Measurements from ENCODE around the gene KIF26B.

The KIF26B gene

GRCh38 chr1:245245021-245245667 is 90.4 kb downstream of the KIF26B start:
- no peak for DNase-seq

DNA sequence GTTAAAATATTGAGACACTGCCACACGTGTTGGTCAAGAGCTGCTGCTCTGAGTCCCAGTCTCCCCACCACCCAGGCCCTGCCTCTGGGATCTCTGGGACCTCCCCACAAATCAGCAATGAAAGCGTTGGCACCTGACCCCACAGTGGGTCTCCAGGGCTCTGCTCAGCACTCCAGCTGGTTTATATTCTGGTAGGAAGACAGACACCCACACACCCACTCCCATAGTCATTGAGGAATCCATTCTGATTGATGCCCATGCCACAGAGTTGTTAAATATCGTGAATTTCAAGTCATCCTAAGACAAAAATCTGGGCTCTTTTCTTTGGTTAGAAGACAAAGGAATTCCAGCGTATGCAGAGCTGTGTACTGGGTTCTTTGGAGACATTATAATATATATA is 91.6 kb downstream of the KIF26B start:
- DNase-seq, result no peak

DNA sequence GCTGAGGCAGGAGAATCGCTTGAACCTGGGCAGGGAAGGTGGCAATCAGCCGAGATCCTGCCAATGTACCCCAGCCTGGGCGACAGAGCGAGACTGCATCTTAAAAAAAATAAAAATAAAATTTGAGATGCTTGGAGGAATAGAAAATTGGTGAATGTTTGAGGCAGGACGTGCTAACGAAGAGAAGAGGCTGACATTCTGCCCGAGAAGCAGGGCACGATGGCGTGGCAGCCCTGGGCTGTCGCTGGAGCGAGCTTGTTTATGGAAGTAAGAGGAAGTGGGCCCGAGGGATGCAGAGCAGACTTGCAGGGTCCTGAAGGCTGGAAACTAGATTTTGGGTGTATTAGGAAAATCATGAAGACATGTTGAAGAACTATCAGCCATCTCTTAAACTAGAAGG is 92.6 kb downstream of the KIF26B start:
- DNase-seq, result no peak

DNA sequence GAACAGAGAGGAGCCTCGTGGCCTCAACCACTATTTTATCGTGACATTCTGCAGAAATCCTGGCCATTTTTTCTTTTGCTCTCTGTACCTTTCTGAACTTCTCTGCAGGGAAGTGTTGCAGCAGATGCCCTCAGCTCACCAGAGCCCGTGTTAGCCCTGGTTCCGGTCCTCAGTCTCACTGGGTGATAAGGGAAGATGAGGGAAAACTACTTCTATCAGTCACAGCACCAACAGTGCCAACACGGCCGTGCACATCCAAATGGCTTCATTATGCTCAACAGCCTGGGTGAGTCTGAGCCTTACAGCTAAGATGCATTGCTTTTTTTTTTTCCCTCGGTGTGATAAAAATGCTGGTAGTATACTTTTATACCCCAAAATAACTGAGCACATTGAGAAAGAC is 93.0 kb downstream of the KIF26B start:
- DNase-seq, result no peak

- no peak for DNase-seq
These were observed 93.5 kb downstream of the KIF26B start for GRCh38 chr1:245248231-245248731.

- DNase-seq, result peak; percentile 77 to 79
These were observed 101.0 kb downstream of the KIF26B start for GRCh38 chr1:245255783-245256182.

- no peak for DNase-seq
These were observed 101.7 kb downstream of the KIF26B start for GRCh38 chr1:245256528-245256927.

DNA sequence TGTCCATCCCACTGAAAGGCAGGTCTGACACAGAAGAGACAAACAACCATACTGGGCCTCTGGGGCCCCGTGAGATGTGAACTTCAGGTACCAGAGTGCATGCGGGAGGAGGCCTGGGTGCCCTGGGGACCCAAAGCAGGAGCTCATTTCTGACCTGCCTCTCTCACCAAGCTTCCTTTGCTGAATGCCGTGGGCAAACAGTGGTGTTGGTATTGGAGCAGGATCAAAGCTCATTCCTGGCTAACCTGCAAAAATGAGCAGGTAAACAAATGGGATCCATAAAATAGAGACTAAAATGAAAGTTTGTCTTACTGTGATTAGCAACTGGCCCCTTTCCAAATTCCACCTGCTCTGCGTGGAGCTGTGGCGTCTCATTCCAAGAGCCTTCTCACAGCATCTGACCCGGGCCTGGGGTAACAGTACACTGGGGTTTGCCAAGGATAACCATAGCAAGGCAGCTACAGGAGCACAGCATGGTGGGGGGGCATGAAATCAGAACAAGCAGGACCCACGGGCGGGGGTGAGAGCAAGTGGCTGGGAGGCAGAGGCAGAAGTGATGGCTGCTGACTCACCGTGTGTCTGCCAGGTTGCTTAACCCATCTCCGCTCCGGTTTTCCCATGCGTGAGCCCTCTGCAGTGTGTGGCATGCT is 103.6 kb downstream of the KIF26B start:
- DNase-seq, result no peak

- peak in 1 of 2 experiments; percentile 11 for DNase-seq
These were observed 105.5 kb downstream of the KIF26B start for GRCh38 chr1:245260110-245260882.

GRCh38 chr1:245260883-245261282 is 106.1 kb downstream of the KIF26B start:
- no peak for DNase-seq

GRCh38 chr1:245261786-245262185 is 107.0 kb downstream of the KIF26B start:
- no peak for DNase-seq

DNA sequence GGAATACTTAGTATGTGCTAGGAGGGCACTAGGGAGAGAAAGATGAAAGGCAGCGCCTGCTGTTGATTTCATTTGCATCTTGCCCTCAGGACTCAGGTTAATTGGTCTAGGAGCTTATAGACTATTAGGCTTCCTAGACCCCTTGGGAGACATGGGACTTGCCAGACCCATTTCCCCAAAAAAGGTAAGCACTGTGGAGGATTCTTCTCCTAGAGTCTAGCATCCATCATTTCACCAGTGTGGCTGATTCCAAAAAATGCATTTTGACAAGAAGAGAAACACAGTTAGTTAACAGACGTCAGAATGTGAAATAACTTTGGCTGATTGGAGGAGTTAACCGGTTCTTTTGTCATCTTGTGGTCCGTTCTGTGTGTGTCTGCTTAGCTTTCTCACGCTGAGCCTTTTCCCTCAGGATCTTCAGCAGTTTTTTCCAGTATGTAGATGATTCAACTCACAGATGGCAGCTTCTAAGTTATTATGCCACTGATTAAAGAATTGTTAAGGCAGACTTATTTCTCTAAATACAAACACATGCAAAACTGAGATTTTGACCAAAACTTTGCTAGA is 108.8 kb downstream of the KIF26B start:
- no peak for DNase-seq

DNA sequence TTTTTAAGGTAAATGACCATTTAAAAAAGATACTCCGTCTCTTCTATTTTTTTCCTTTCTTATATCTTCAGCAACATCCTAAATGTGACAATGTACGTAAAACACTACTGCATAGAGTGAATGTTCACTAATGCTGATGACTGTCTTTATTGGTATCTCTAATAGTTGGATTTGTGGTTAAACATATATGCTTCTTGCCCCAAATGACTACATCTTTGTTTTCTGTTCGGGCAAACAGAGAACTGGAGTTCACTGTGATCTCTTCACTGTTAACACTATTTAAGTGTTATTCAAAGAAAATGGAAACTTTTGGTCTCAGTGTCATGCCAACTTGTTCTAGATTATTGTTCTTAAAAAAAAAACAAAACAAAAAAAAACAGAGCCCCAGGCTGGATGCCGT is 109.4 kb downstream of the KIF26B start:
- no peak for DNase-seq

- DNase-seq, result no peak
These were observed 111.3 kb downstream of the KIF26B start for GRCh38 chr1:245266105-245266504.

DNA sequence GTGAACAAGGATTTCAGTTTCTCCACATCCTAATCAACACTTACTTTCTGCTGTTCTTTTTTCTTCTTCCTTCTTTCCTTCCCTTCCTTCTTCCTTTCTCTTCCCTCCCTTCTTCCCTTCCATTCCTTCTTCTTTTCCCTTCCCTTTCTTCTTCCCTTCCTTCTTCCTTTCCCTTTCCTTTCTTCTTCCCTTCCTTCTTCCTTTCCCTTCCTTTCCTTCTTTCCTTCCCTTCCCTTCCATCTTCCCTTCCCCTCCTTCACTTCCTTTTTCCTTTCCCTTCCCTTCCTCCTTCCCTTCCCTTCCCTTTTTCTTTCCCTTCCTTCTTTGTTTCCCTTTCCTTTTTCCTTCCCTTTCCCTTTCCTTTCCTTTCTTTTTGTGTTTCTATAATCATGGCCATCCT is 115.3 kb downstream of the KIF26B start:
- DNase-seq, result no peak

GRCh38 chr1:245270972-245271371 is 116.2 kb downstream of the KIF26B start:
- no peak for DNase-seq

- DNase-seq, result no peak
These were observed 117.9 kb downstream of the KIF26B start for GRCh38 chr1:245272676-245273075.

DNA sequence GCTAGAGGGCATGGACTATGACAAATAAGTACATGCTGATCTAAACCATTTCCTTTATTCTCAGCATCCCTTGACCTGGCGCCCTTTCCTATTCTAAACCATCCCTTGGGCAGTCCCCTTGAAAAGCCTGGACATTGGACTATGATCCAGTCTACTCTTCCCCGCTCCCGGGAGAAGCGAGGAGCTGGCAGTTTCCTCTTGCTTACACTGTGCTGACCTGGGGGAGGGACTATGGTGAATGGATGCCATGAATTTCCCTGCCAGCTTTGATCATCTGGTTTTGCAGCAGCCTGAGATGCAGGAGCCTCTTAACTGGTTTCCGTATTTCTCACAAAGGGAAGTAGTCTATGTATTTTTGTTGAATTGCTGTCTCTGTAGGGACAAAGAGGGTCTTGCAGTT is 121.7 kb downstream of the KIF26B start:
- peak; percentile 20 to 31 for DNase-seq

- DNase-seq, result no peak
These were observed 122.5 kb downstream of the KIF26B start for GRCh38 chr1:245277276-245277675.

- DNase-seq, result no peak
These were observed 124.1 kb downstream of the KIF26B start for GRCh38 chr1:245278846-245279245.

- DNase-seq, result no peak
These were observed 124.6 kb downstream of the KIF26B start for GRCh38 chr1:245279346-245279745.

GRCh38 chr1:245283001-245283400 is 128.2 kb downstream of the KIF26B start:
- DNase-seq, result no peak

DNA sequence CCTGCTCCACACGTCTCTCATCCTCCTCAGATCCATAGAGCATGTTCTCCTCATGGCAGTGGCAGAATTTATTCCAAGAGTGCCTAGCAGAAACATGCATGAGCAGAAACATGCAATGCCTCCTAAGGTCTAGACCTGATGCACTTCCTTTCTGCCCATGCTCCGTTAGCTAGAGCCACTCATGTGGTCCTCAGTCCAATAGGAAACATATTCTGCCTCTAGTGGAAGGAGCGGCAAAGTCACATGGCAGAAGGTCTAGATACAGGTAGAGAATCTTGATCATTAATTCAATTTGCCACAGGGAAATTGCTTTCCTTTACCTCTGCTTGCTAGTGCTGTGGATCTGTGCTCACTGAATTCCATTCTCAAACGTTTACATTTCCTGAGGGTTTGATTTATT is 130.4 kb downstream of the KIF26B start:
- DNase-seq, result peak in 1 of 2 experiments; percentile 6

DNA sequence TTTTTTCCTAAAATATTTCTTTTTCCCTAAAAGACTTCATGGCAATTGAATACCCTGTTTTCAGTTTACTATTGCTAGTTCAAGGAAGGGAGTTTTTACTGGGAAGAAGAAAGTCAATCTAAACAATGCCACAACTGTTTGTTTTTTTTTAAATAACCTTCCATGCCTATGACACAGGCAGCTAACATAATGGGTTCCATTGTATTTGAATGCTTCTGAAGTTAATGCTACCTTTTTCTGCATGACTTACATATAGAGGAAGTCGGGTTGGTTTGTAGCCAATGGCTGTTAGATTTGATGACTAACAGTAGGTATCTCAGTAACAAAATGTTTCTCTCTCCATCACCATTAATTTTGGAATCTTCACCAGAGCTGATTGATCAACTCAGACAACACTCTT is 134.0 kb downstream of the KIF26B start:
- DNase-seq, result no peak
